Peyer's patch (tissue), 4 donors: ENCODE measurements around the gene PDE10A. TPM values are rescaled to one million over a fixed set of nuclear protein-coding genes. Genes with fewer than 3 reads are reported as not detected.

ENCODE experiments used
- DNase-seq, 3 donors: peaks; one replicate each; pipeline ENCODE4 v3.0.0-alpha.2; 2017 to 2019
- H3K27ac ChIP-seq, 4 donors: fragments of 200-600 bp; sonication (generic); one replicate each; pipeline ENCODE4 v1.5.1; 2016 to 2019
- H3K27me3 ChIP-seq, 2 donors: fragments of 200-600 bp; sonication (generic); one replicate each; pipeline ENCODE4 v1.5.1; 2019
- H3K36me3 ChIP-seq, 3 donors: fragments of 200-600 bp; sonication (generic); one replicate each; pipeline ENCODE4 v1.5.1; 2016 to 2019
- H3K4me1 ChIP-seq, 4 donors: fragments of 200-600 bp; sonication (generic); one replicate each; pipeline ENCODE4 v1.5.1; 2016 to 2019
- H3K4me3 ChIP-seq, 4 donors: fragments of 200-600 bp; sonication (generic); 1 replicate in 3 of 4; 2 replicates in 1 of 4; pipeline ENCODE4 v1.5.1; 2016 to 2019; ENCODE audit warnings: mild to moderate bottlenecking in 1 of 4
- H3K9me3 ChIP-seq, 4 donors: fragments of 200-600 bp; sonication (generic); one replicate each; pipeline ENCODE4 v1.5.1; 2016 to 2019; ENCODE audit warnings: mild to moderate bottlenecking in 1 of 4
- CTCF ChIP-seq, 6 experiments: fragments of 450-650 bp in 4 of 6; fragments of 200-600 bp in 2 of 6; sonication (generic) in 1 of 6; IDR thresholded peaks; one replicate each; pipeline ENCODE4 v1.5.1; 2017 to 2019; ENCODE audit warnings: antibody characterized with exemption in 6 of 6, mild to moderate bottlenecking in 3 of 6, moderate library complexity in 1 of 6
- POLR2A ChIP-seq, 2 donors: fragments of 450-650 bp; IDR thresholded peaks; one replicate each; pipeline ENCODE4 v1.5.1; 2017; ENCODE audit warnings: antibody characterized with exemption in 2 of 2, mild to moderate bottlenecking in 2 of 2, moderate library complexity in 2 of 2
- total RNA-seq, 4 donors: library from RNA; depleted of rRNA; stranded (reverse); fragments of >200 nt; gene quantifications; one replicate each; pipeline ENCODE4 v1.1.0, GENCODE V29; 2016

PDE10A gene
- total RNA-seq, 4 donors from 2014 or later: 0.35 to 8.8 (median 6.0) TPM

- H3K9me3 ChIP-seq: no peaks in the 10 kb centered on the region
- TF ChIP-seq CTCF (IDR thresholded peaks at IDR 0.05) (no peak), POLR2A (IDR thresholded peaks at IDR 0.05) (no peak)
- H3K27me3 ChIP-seq: no peaks in the 10 kb centered on the region
- H3K4me3 ChIP-seq: no peak overlapping the region
- no peak for DNase-seq
- H3K36me3 ChIP-seq: no peaks in the 10 kb centered on the region
- no peak overlapping the region for H3K27ac ChIP-seq
- H3K4me1 ChIP-seq: no peaks in the 10 kb centered on the region
These were observed 207.6 kb downstream of the PDE10A start for GRCh38 chr6:165455488-165455887.

GRCh38 chr6:165453395-165453794, 209.6 kb downstream of the PDE10A start:
- TF ChIP-seq CTCF (IDR thresholded peaks at IDR 0.05) (no peak), POLR2A (IDR thresholded peaks at IDR 0.05) (no peak)

GRCh38 chr6:165451838-165452237, 211.2 kb downstream of the PDE10A start:
- Histone ChIP-seq H3K4me1 (no peaks in the 10 kb centered on the region), H3K36me3 (no peaks in the 10 kb centered on the region)
- no peak for TF ChIP-seq POLR2A (IDR thresholded peaks at IDR 0.05)
- TF ChIP-seq CTCF (IDR thresholded peaks at IDR 0.05): no peak

More at GRCh38 chr6:165453395-165453794, 209.6 kb downstream of the PDE10A start:
- H3K9me3 ChIP-seq: no peaks in the 10 kb centered on the region
- H3K4me1 ChIP-seq: no peaks in the 10 kb centered on the region
- no peak overlapping the region for H3K27ac ChIP-seq
- H3K27me3 ChIP-seq: no peaks in the 10 kb centered on the region
- H3K4me3 ChIP-seq: no peak overlapping the region
- no peaks in the 10 kb centered on the region for H3K36me3 ChIP-seq
- DNase-seq: no peak

GRCh38 chr6:165448210-165448609, 214.8 kb downstream of the PDE10A start:
- Histone ChIP-seq H3K4me1 (no peaks in the 10 kb centered on the region), H3K27ac (no peak overlapping the region), H3K4me3 (no peak overlapping the region), H3K36me3 (no peaks in the 10 kb centered on the region), H3K27me3 (no peaks in the 10 kb centered on the region), H3K9me3 (no peaks in the 10 kb centered on the region)
- TF ChIP-seq POLR2A (IDR thresholded peaks at IDR 0.05): no peak
- no peak for TF ChIP-seq CTCF (IDR thresholded peaks at IDR 0.05)
- no peak for DNase-seq

More at GRCh38 chr6:165451838-165452237, 211.2 kb downstream of the PDE10A start:
- no peak for DNase-seq
- H3K4me3 ChIP-seq: no peak overlapping the region
- H3K9me3 ChIP-seq: no peaks in the 10 kb centered on the region
- no peak overlapping the region for H3K27ac ChIP-seq
- no peaks in the 10 kb centered on the region for H3K27me3 ChIP-seq

- TF ChIP-seq POLR2A (IDR thresholded peaks at IDR 0.05) (no peak), CTCF (IDR thresholded peaks at IDR 0.05) (no peak)
- Histone ChIP-seq H3K27ac (no peak overlapping the region), H3K4me3 (no peak overlapping the region), H3K4me1 (no peaks in the 10 kb centered on the region), H3K9me3 (no peaks in the 10 kb centered on the region), H3K27me3 (no peaks in the 10 kb centered on the region), H3K36me3 (no peaks in the 10 kb centered on the region)
- no peak for DNase-seq
These were observed 215.9 kb downstream of the PDE10A start for GRCh38 chr6:165447141-165447540.

GRCh38 chr6:165446331-165446730, 216.7 kb downstream of the PDE10A start:
- no peak overlapping the region for H3K4me3 ChIP-seq
- no peak for DNase-seq
- H3K4me1 ChIP-seq: no peaks in the 10 kb centered on the region
- no peaks in the 10 kb centered on the region for H3K36me3 ChIP-seq
- TF ChIP-seq CTCF (IDR thresholded peaks at IDR 0.05): no peak
- TF ChIP-seq POLR2A (IDR thresholded peaks at IDR 0.05): no peak
- H3K27me3 ChIP-seq: no peaks in the 10 kb centered on the region
- no peak overlapping the region for H3K27ac ChIP-seq
- H3K9me3 ChIP-seq: no peaks in the 10 kb centered on the region
